GM12878 (cell line): ENCODE results near the gene HDAC8.

ENCODE experiments used
- ATF7 ChIP-seq: fragments of 450-650 bp; IDR thresholded peaks from 2 replicates; pipeline ENCODE4 v1.6.1; 2016; ENCODE audit warnings: low read depth, mild to moderate bottlenecking
- EZH2 ChIP-seq: IDR thresholded peaks from 2 replicates; pipeline ENCODE4 v1.6.1; 2012; ENCODE audit warnings: low read depth, mild to moderate bottlenecking, control low read depth, inconsistent platforms, low read length, borderline replicate concordance; ENCODE audit not compliant: control insufficient read depth
- NFYA ChIP-seq: IDR thresholded peaks from 2 replicates; pipeline ENCODE4 v1.6.1; 2011; ENCODE audit warnings: low read depth, mild to moderate bottlenecking, low read length, improper control_type of control experiment, borderline replicate concordance
- RAD21 ChIP-seq: IDR thresholded peaks from 2 replicates; pipeline ENCODE4 v1.6.1; 2011; ENCODE audit warnings: mild to moderate bottlenecking, low read depth, low read length, moderate library complexity; ENCODE audit not compliant: insufficient read depth
- SIX5 ChIP-seq: IDR thresholded peaks from 2 replicates; pipeline ENCODE4 v1.6.1; 2011; ENCODE audit warnings: mild to moderate bottlenecking, low read depth, low read length, moderate library complexity; ENCODE audit not compliant: severe bottlenecking
- SUZ12 ChIP-seq: fragments of 200-600 bp; sonication (generic); IDR thresholded peaks from one replicate; pipeline ENCODE4 v1.6.1; 2018; ENCODE audit warnings: antibody characterized with exemption, mild to moderate bottlenecking; ENCODE audit not compliant: unreplicated experiment
- YY1 ChIP-seq: IDR thresholded peaks from 2 replicates; pipeline ENCODE4 v1.6.1; 2011; ENCODE audit warnings: low read depth, mild to moderate bottlenecking, low read length
- TF ChIP-seq, protein P1 (sequence below), 3 experiments: IDR thresholded peaks in 2 of 3; conservative IDR thresholded peaks in 1 of 3; 2 replicates each; pipeline ENCODE4 v1.5.1; 2011; ENCODE audit warnings: low read depth in 3 of 3, low read length in 3 of 3, mild to moderate bottlenecking in 3 of 3, control low read depth in 2 of 3, moderate library complexity in 2 of 3, inconsistent platforms in 1 of 3, mixed read lengths in 1 of 3; ENCODE audit not compliant: control insufficient read depth in 2 of 3, insufficient read depth in 1 of 3; ENCODE audit errors: extremely low read depth in 1 of 3

DNA sequence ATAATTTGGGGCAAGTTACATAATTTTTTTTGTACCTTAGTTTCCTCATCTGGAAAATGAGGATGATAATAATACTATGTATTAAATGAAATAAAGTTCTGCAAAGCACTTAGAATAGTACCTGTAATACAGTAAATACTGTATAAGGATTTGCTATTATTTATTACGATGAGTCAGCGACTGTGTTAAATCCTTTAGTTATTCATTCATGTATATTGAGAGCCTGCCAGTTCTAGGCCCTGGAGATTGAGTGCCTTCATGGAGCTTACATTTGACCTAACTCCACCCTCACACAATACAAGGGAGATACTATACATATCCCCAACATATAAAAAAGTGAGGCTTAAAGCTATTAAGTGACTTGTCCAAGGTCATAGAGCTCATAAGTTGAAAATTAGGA is 199.9 kb downstream of the HDAC8 start:
- TF ChIP-seq SUZ12, result no peak
- TF ChIP-seq SIX5, result no peak
- TF ChIP-seq RAD21, result no peak
- TF ChIP-seq, protein P1, sequence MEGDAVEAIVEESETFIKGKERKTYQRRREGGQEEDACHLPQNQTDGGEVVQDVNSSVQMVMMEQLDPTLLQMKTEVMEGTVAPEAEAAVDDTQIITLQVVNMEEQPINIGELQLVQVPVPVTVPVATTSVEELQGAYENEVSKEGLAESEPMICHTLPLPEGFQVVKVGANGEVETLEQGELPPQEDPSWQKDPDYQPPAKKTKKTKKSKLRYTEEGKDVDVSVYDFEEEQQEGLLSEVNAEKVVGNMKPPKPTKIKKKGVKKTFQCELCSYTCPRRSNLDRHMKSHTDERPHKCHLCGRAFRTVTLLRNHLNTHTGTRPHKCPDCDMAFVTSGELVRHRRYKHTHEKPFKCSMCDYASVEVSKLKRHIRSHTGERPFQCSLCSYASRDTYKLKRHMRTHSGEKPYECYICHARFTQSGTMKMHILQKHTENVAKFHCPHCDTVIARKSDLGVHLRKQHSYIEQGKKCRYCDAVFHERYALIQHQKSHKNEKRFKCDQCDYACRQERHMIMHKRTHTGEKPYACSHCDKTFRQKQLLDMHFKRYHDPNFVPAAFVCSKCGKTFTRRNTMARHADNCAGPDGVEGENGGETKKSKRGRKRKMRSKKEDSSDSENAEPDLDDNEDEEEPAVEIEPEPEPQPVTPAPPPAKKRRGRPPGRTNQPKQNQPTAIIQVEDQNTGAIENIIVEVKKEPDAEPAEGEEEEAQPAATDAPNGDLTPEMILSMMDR (IDR thresholded peaks at IDR 0.05 in 2 of 3, conservative IDR thresholded peaks at IDR 0.05 in 1 of 3; ENCODE audit: control insufficient read depth in 2 of 3, extremely low read depth in 1 of 3, insufficient read depth in 1 of 3, low read depth in 3 of 3, low read length in 3 of 3), result no peak
- no peak for TF ChIP-seq YY1
- TF ChIP-seq EZH2, result no peak
- TF ChIP-seq ATF7, result no peak
- TF ChIP-seq NFYA, result no peak
